ENCODE data around the gene CSRNP3. TPM values are rescaled to one million over a fixed set of nuclear protein-coding genes. Genes with fewer than 3 reads are reported as not detected.

CSRNP3 gene
- total and polyA plus RNA-seq, 10 of the 15 experiments (the other 5 are each of a cell fraction or from before 2014, with no cell fraction given): 0.03 to 5.2 (median 0.11) TPM; not detected in 1

DNA sequence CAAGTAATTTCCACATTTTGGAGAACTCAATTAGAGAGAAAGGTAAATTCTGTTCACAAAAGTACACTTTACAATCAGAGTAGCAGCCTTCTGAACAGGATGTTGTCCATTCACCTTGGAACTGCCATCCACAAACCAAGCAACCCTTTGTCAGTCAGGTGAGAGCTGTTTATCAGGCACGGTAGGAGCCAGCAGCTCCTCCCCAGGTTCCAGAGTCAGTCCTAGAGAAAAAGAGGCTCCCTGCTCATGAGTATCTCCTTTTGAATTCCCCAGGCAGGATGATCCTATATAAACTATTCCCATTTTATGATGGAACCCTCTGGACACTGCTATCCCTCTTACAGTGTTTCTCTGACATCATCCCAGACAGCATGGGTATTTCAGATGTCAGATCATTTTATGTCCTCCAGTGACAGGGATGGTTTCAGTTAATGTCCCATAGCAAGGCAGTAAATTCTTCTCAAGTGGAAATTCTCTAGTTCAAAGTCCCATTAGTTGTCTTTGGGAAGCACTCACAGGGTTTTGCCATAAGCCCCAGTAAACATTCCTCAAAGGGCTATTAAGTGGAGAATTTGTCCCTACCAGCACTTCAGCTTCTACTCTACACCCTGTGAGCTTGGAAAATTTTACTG is 34.5 kb upstream of the CSRNP3 start (continued):
- TF ChIP-seq ESRRA (IDR thresholded peaks at IDR 0.05; ENCODE audit: low read length) (no peak), EED (IDR thresholded peaks at IDR 0.05; ENCODE audit: low read depth) (no peak), BHLHE40 (IDR thresholded peaks at IDR 0.05; ENCODE audit: borderline replicate concordance in 1 of 2, low read depth in 2 of 2, low read length in 1 of 2) (no peak), NFXL1 (IDR thresholded peaks at IDR 0.05; ENCODE audit: borderline replicate concordance) (no peak), NFYB (IDR thresholded peaks at IDR 0.05; ENCODE audit: insufficient read depth, low read depth, low read length) (no peak)
- TF ChIP-seq, protein P1, sequence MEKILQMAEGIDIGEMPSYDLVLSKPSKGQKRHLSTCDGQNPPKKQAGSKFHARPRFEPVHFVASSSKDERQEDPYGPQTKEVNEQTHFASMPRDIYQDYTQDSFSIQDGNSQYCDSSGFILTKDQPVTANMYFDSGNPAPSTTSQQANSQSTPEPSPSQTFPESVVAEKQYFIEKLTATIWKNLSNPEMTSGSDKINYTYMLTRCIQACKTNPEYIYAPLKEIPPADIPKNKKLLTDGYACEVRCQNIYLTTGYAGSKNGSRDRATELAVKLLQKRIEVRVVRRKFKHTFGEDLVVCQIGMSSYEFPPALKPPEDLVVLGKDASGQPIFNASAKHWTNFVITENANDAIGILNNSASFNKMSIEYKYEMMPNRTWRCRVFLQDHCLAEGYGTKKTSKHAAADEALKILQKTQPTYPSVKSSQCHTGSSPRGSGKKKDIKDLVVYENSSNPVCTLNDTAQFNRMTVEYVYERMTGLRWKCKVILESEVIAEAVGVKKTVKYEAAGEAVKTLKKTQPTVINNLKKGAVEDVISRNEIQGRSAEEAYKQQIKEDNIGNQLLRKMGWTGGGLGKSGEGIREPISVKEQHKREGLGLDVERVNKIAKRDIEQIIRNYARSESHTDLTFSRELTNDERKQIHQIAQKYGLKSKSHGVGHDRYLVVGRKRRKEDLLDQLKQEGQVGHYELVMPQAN (conservative IDR thresholded peaks at IDR 0.05): no peak

DNA sequence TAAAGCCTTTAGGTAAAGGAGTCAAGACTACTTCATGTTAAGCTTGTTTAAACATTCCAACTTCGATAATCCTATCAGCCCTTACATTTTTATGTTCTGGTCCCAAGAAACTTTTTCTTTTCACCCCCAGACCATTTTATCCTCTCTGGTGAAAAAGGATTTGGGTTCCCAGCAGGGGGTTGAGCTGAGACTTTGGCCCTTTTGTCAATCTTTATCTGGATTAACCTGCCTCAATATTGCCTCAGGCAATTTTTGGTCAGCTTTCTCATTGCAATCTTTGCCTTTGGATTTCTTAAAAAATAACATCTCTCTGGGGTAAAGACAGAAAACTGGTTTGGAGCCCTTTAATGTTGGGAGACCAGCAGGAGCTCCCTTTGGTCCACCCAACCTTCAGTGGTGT is 33.9 kb upstream of the CSRNP3 start:
- ATAC-seq: no peak
- intact Hi-C loops (cut with micrococcal nuclease; ENCODE audit: unreplicated experiment) (no loop called here), in situ Hi-C loops (cut with MboI) (no loop called here)
- Histone ChIP-seq H3K4me3 (no peak overlapping the region), H3K79me2 (ENCODE audit: control insufficient read depth, insufficient read depth, low read length) (no peaks in the 10 kb centered on the region), H3K36me3 (ENCODE audit: control insufficient read depth in 2 of 2, insufficient read depth in 2 of 2, low read length in 1 of 2) (no peaks in the 10 kb centered on the region), H4K20me1 (ENCODE audit: control insufficient read depth, insufficient read depth) (no peaks in the 10 kb centered on the region), H3K4me1 (ENCODE audit: control insufficient read depth, insufficient read depth, low read length) (no peaks in the 10 kb centered on the region), H3K9me3 (replicated peaks; ENCODE audit: control insufficient read depth, insufficient read depth, low read length) (no peaks in the 10 kb centered on the region), H3K27me3 (replicated peaks in 1 of 2; ENCODE audit: control insufficient read depth in 2 of 2, insufficient read depth in 2 of 2, low read length in 1 of 2) (no peaks in the 10 kb centered on the region), H3K4me2 (ENCODE audit: control insufficient read depth, insufficient read depth) (no peak overlapping the region), H3K27ac (ENCODE audit: control insufficient read depth, insufficient read depth) (no peak overlapping the region), H2AFZ (ENCODE audit: control insufficient read depth, low read depth, low read length) (no peak overlapping the region), H3K9ac (ENCODE audit: control insufficient read depth, insufficient read depth, low read length) (no peak overlapping the region)
- FAIRE-seq: no peak
- ChIA-PET SMC1A (ENCODE audit: uncharacterized antibody, unreplicated experiment) (interaction anchor here (0.6 to 10.1 kb wide), 25 partner anchors 8 to 439 kb away, joined by 3 to 107 read pairs (median 5); no protein-coding TSS in a partner anchor), POLR2A (interaction anchor here (1.0 to 2.2 kb wide), 4 partner anchors 9 to 257 kb away, joined by 3 to 12 read pairs (median 4); no protein-coding TSS in a partner anchor), CTCF (interaction anchor here (0.7 to 5.0 kb wide), 11 partner anchors 8 to 343 kb away, joined by 3 to 26 read pairs (median 5); partner anchors contain the start of gene SCN2A), RAD21 (ENCODE audit: unreplicated experiment) (interaction anchor here (0.6 to 3.4 kb wide), 11 partner anchors 11 to 264 kb away, joined by 3 to 16 read pairs (median 3); no protein-coding TSS in a partner anchor)
- WGBS (ENCODE audit: insufficient coverage, insufficient replicate concordance, low lambda C conversion rate, missing lambda C conversion rate): 0% methylated on average over 1 of the region's 1 CpG
- no peak for DNase-seq (ENCODE audit: low read depth, low spot score)
- no TSS peak for BruUV-seq (replicated peaks)
- TF ChIP-seq SMAD1 (IDR thresholded peaks at IDR 0.05; ENCODE audit: low read depth, partially characterized antibody) (no peak), YY1 (IDR thresholded peaks at IDR 0.05; ENCODE audit: low read depth, low read length) (no peak), NFIC (IDR thresholded peaks at IDR 0.05; ENCODE audit: low read depth, low read length) (no peak)
- TF ChIP-seq, protein P2, sequence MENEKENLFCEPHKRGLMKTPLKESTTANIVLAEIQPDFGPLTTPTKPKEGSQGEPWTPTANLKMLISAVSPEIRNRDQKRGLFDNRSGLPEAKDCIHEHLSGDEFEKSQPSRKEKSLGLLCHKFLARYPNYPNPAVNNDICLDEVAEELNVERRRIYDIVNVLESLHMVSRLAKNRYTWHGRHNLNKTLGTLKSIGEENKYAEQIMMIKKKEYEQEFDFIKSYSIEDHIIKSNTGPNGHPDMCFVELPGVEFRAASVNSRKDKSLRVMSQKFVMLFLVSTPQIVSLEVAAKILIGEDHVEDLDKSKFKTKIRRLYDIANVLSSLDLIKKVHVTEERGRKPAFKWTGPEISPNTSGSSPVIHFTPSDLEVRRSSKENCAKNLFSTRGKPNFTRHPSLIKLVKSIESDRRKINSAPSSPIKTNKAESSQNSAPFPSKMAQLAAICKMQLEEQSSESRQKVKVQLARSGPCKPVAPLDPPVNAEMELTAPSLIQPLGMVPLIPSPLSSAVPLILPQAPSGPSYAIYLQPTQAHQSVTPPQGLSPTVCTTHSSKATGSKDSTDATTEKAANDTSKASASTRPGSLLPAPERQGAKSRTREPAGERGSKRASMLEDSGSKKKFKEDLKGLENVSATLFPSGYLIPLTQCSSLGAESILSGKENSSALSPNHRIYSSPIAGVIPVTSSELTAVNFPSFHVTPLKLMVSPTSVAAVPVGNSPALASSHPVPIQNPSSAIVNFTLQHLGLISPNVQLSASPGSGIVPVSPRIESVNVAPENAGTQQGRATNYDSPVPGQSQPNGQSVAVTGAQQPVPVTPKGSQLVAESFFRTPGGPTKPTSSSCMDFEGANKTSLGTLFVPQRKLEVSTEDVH (IDR thresholded peaks at IDR 0.05; ENCODE audit: low read depth, partially characterized antibody): no peak

All from GM12878 (cell line).